K562 (cell line): ENCODE measurements around the gene TBRG1. TPM values are rescaled to one million over a fixed set of nuclear protein-coding genes. Genes with fewer than 3 reads are reported as not detected.

ENCODE experiments used
- ADNP ChIP-seq: fragments of 200-800 bp; sonication (Bioruptor generic); IDR thresholded peaks from 2 replicates; pipeline ENCODE4 v1.6.1; 2016; ENCODE audit warnings: missing genetic modification characterization, missing compliant biosample characterization
- BRCA1 ChIP-seq, 2 experiments: fragments of 450-650 bp in 1 of 2; sonication (generic) in 1 of 2; formaldehyde crosslinking in 1 of 2; IDR thresholded peaks; 2 replicates each; pipeline versions ENCODE4 v1.5.0 to v1.6.1; 2017 to 2020; ENCODE audit warnings: mild to moderate bottlenecking in 1 of 2, missing genetic modification reagents in 1 of 2
- BRF2 ChIP-seq: IDR thresholded peaks from 3 replicates; pipeline ENCODE4 v1.6.1; 2011; ENCODE audit warnings: borderline replicate concordance, mild to moderate bottlenecking; ENCODE audit not compliant: insufficient read length, insufficient read depth
- CCNT2 ChIP-seq: IDR thresholded peaks from 2 replicates; pipeline ENCODE4 v1.6.1; 2011; ENCODE audit warnings: borderline replicate concordance, low read depth, mild to moderate bottlenecking, moderate library complexity, mixed read lengths, low read length; ENCODE audit not compliant: insufficient read length; ENCODE audit errors: extremely low read depth
- ETV1 ChIP-seq: fragments of 450-650 bp; conservative IDR thresholded peaks from 2 replicates; pipeline ENCODE4 v1.6.1; 2016; ENCODE audit warnings: missing genetic modification characterization, control low read depth, low read depth, missing compliant biosample characterization
- ETV5 ChIP-seq: sonication (generic); formaldehyde crosslinking; IDR thresholded peaks from 2 replicates; pipeline ENCODE4 v1.4.0; 2020; ENCODE audit warnings: low read depth, mild to moderate bottlenecking, missing genetic modification reagents
- EWSR1 ChIP-seq: fragments of 450-650 bp; IDR thresholded peaks from 2 replicates; pipeline ENCODE4 v1.6.1; 2018; ENCODE audit warnings: borderline replicate concordance, mild to moderate bottlenecking, low read depth, moderate library complexity; ENCODE audit not compliant: partially characterized antibody
- HMGXB4 ChIP-seq: sonication (generic); formaldehyde crosslinking; IDR thresholded peaks from 2 replicates; pipeline ENCODE4 v1.8.1; 2023; ENCODE audit warnings: mild to moderate bottlenecking, missing genetic modification reagents
- KLF1 ChIP-seq: fragments of 450-650 bp; IDR thresholded peaks from 2 replicates; pipeline ENCODE4 v1.6.1; 2016; ENCODE audit warnings: missing genetic modification characterization, missing compliant biosample characterization
- KLF6 ChIP-seq: fragments of 250-450 bp; sonication (Bioruptor Pico); IDR thresholded peaks from 2 replicates; pipeline ENCODE4 v1.4.0; 2020; ENCODE audit warnings: mild to moderate bottlenecking, moderate library complexity, borderline replicate concordance
- POU5F1 ChIP-seq: fragments of 150-350 bp; IDR thresholded peaks from 2 replicates; pipeline ENCODE4 v1.6.1; 2014; ENCODE audit warnings: borderline replicate concordance, low read length, low read depth, mild to moderate bottlenecking; ENCODE audit not compliant: partially characterized antibody
- PTBP1 ChIP-seq: fragments of 200-400 bp; formaldehyde crosslinking; IDR thresholded peaks from 2 replicates; pipeline ENCODE4 v1.6.1; 2017; ENCODE audit warnings: low read depth, low read length
- YY1 ChIP-seq, 3 experiments: IDR thresholded peaks; 2 replicates each; pipeline ENCODE4 v1.6.1; 2011; ENCODE audit warnings: low read length in 2 of 3, mild to moderate bottlenecking in 2 of 3, moderate library complexity in 2 of 3, borderline replicate concordance in 1 of 3, control low read depth in 1 of 3, low read depth in 1 of 3; ENCODE audit not compliant: insufficient read depth in 3 of 3, insufficient replicate concordance in 2 of 3, control insufficient read depth in 1 of 3, insufficient read length in 1 of 3; ENCODE audit errors: extremely low read depth in 1 of 3
- ZBTB7A ChIP-seq: IDR thresholded peaks from 2 replicates; pipeline ENCODE4 v1.6.1; 2011; ENCODE audit warnings: low read depth, mild to moderate bottlenecking, low read length, moderate library complexity, borderline replicate concordance; ENCODE audit not compliant: control insufficient read depth
- ZC3H8 ChIP-seq: fragments of 450-650 bp; IDR thresholded peaks from 2 replicates; pipeline ENCODE4 v1.6.1; 2017
- ZNF239 ChIP-seq: fragments of 250-450 bp; sonication (Bioruptor Pico); IDR thresholded peaks from 2 replicates; pipeline ENCODE4 v1.4.0; 2020; ENCODE audit warnings: mild to moderate bottlenecking
- ZNF274 ChIP-seq: IDR thresholded peaks from 2 replicates; pipeline ENCODE4 v1.6.1; 2011; ENCODE audit warnings: low read depth, mild to moderate bottlenecking, low read length, moderate library complexity, borderline replicate concordance
- ZNF75A ChIP-seq: fragments of 450-650 bp; formaldehyde crosslinking; IDR thresholded peaks from 2 replicates; pipeline ENCODE4 v1.4.0; 2020; ENCODE audit warnings: mild to moderate bottlenecking
- polyA plus RNA-seq, 8 experiments: library from polyadenylated mRNA; depleted of rRNA in 4 of 8; stranded (reverse) in 5 of 8; unstranded in 3 of 8; fragments of >200 nt; fragmentation: Nextera tagmentation in 2 of 8; fragmentation: Illumina TruSeq in 1 of 8; extraction: Ambion mirVana in 2 of 8; extraction: Trizol in 1 of 8; gene quantifications; 2 replicates each; pipeline versions ENCODE4 v1.2.1 to v1.2.3, GENCODE V29; 2011 to 2014; ENCODE audit warnings: inconsistent platforms in 1 of 8, missing spikeins in 1 of 8
- total RNA-seq, 7 experiments: library from RNA; depleted of rRNA in 6 of 7; stranded (reverse); fragments of >200 nt in 6 of 7; fragmentation: Illumina TruSeq in 2 of 7; extraction: Trizol in 2 of 7; gene quantifications; 2 replicates each; pipeline versions ENCODE4 v1.2.1 to v1.2.3, GENCODE V29; 2011 to 2021; ENCODE audit warnings: low replicate concordance in 1 of 7
- TF ChIP-seq, protein P1 (sequence below), 2 experiments: fragments of 150-350 bp in 1 of 2; IDR thresholded peaks; 2 replicates each; pipeline ENCODE4 v1.6.1; 2012 to 2016; ENCODE audit warnings: low read depth in 2 of 2, low read length in 2 of 2, mild to moderate bottlenecking in 1 of 2, moderate library complexity in 1 of 2
- TF ChIP-seq, protein P2 (sequence below): fragments of 450-650 bp; formaldehyde crosslinking; IDR thresholded peaks from 2 replicates; pipeline ENCODE4 v1.4.0; 2022; ENCODE audit warnings: missing genetic modification characterization

The TBRG1 gene
- total and polyA plus RNA-seq, 9 of the 15 experiments (the other 6 are each of a cell fraction or from before 2014, with no cell fraction given): 8.7 to 30.0 (median 20.2) TPM

GRCh38 chr11:124667601-124668000 is 44.9 kb downstream of the TBRG1 start (continued):
- TF ChIP-seq BRF2 (no peak), ZNF75A (CRISPR knock-in tag) (no peak), ZNF274 (peak; percentile 22; the same call in 1 of the 2 replicates), ZNF239 (CRISPR knock-in tag) (no peak), ETV1 (0 out of 2 replicates have a peak, but pooled peaks have one; percentile 39), KLF1 (tag) (no peak), PTBP1 (no peak), EWSR1 (no peak), BRCA1 (IDR thresholded peaks at IDR 0.05) (no peak), BRCA1 (CRISPR knock-in tag; IDR thresholded peaks at IDR 0.05) (no peak), POU5F1 (no peak), HMGXB4 (CRISPR knock-in tag) (no peak), ETV5 (no peak), YY1 (IDR thresholded peaks at IDR 0.05; ENCODE audit: borderline replicate concordance in 1 of 3, control insufficient read depth in 1 of 3, extremely low read depth in 1 of 3, insufficient read depth in 3 of 3, insufficient read length in 1 of 3, insufficient replicate concordance in 2 of 3, low read depth in 1 of 3, low read length in 2 of 3) (no peak), CCNT2 (no peak), KLF6 (CRISPR knock-in tag) (no peak), ZBTB7A (no peak), ZC3H8 (no peak), ADNP (tag) (no peak)
- TF ChIP-seq, protein P1, sequence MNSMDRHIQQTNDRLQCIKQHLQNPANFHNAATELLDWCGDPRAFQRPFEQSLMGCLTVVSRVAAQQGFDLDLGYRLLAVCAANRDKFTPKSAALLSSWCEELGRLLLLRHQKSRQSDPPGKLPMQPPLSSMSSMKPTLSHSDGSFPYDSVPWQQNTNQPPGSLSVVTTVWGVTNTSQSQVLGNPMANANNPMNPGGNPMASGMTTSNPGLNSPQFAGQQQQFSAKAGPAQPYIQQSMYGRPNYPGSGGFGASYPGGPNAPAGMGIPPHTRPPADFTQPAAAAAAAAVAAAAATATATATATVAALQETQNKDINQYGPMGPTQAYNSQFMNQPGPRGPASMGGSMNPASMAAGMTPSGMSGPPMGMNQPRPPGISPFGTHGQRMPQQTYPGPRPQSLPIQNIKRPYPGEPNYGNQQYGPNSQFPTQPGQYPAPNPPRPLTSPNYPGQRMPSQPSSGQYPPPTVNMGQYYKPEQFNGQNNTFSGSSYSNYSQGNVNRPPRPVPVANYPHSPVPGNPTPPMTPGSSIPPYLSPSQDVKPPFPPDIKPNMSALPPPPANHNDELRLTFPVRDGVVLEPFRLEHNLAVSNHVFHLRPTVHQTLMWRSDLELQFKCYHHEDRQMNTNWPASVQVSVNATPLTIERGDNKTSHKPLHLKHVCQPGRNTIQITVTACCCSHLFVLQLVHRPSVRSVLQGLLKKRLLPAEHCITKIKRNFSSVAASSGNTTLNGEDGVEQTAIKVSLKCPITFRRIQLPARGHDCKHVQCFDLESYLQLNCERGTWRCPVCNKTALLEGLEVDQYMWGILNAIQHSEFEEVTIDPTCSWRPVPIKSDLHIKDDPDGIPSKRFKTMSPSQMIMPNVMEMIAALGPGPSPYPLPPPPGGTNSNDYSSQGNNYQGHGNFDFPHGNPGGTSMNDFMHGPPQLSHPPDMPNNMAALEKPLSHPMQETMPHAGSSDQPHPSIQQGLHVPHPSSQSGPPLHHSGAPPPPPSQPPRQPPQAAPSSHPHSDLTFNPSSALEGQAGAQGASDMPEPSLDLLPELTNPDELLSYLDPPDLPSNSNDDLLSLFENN (IDR thresholded peaks at IDR 0.05; ENCODE audit: low read depth in 2 of 2, low read length in 2 of 2): peak in 1 of 2 experiments; percentile 80; a peak in 2 of 4 replicates
- TF ChIP-seq, protein P2, sequence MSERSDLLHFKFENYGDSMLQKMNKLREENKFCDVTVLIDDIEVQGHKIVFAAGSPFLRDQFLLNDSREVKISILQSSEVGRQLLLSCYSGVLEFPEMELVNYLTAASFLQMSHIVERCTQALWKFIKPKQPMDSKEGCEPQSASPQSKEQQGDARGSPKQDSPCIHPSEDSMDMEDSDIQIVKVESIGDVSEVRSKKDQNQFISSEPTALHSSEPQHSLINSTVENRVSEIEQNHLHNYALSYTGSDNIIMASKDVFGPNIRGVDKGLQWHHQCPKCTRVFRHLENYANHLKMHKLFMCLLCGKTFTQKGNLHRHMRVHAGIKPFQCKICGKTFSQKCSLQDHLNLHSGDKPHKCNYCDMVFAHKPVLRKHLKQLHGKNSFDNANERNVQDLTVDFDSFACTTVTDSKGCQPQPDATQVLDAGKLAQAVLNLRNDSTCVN: no peak
